Measurements from ENCODE around the gene FAM168A.
A peak's percentile ranks its signal among the peaks of the same experiment; 100 is the strongest.

The FAM168A gene

DNA sequence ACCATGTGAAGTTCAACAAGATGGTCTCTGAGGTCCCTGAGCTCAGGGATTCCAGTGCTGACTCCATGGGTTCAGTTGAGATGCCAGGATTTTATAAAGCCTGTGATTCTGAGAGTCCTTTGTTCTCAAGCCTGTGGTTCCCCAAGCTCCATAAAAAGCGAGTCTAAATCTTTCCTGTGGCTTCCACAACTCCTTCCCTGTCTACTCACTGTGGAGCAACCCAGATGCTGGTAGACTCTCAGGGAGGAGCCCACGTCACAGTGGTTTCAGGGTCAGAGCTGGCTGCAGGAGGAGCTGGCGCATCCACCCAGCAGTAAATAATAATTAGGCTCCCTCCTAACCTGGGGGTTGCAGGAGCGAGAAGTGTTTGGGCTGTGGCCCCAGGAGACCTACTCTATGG is 223.8 kb downstream of the FAM168A start:
- FAIRE-seq (no peak), DNase-seq (ENCODE audit: insufficient read length, low spot score) (no peak)
- no peak for TF ChIP-seq POLR2A (IDR thresholded peaks at IDR 0.05; ENCODE audit: low read depth, low read length)

DNA sequence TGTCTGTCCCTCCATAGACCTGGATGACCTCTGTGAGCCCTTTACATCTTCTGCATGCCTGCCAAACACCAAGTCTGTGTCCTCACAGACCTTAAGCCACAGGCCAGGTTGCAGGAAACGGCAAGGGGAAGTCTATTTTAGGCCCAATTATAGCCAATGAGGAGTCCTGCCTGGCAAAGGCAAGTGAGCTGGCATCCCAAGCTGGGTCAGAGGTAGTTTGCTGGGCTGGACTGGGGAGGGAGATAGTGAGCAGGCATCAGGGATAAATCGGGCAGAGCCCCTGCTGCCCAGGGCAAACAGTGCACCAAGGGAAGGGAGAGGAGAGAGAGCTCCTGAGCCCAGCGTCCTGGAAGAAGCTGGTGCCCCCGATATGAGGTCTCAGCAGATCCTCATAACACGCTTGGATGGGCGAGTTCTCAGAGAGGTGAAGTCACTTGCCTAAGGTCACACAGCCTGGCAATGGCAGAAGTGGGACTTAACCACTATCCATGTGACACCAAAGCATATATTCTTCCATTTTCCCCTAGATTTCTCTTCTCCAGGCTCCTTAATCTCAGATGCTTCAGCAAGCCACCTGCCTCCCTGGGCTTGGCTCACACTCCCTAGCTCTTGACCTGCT is 225.4 kb downstream of the FAM168A start:
- no peak for FAIRE-seq
- peak; percentile 72 for DNase-seq (ENCODE audit: insufficient read length, low spot score)

DNA sequence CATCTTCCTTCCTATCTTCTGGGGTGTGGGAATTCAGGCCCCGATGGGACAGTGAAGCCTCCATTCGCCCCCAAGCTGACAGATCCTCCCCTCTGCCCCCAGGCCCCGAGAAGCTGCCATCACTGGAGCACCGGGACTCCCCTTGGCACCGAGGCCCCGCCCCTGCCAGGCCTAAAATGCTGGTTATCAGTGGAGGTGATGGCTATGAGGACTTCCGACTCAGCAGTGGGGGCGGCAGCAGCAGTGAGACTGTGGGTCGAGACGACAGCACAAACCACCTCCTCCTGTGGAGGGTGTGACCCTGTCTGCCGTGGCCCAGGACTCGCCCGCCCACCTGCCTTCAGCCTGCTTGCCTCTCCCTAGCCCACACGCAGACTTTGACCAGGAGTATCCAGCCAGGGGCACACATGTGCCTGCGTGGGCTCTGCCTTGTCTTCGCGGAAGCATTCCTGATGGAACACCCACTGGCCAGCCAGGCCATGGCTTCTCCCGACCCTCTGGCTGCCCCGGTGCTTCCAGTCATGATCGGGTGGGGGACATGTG is 230.4 kb downstream of the FAM168A start:
- no peak for TF ChIP-seq POLR2A (IDR thresholded peaks at IDR 0.05; ENCODE audit: low read depth, low read length)
- FAIRE-seq (no peak), DNase-seq (ENCODE audit: insufficient read length, low spot score) (no peak)

More for the DNA sequence above, 225.4 kb downstream of the FAM168A start:
- no peak for TF ChIP-seq POLR2A (IDR thresholded peaks at IDR 0.05; ENCODE audit: low read depth, low read length)

DNA sequence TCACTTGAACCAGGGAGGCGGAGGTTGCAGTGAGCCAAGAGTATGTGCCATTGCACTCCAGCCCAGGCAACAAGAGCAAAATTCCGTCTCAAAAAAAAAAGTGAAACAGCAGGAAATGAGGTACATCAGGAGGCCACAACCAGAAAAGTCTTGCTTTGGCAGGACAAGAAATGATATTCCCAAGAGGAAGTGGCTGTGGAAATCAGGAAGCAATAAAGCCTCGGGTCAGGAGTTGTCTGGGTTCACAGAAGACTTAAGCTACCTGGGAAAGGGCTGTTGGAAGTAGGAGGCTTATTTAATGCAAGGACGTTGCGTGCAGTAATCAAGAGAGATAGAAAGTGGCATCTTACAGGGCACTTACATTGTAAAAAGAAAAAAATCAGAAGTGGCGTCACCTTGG is 231.0 kb downstream of the FAM168A start:
- no peak for DNase-seq (ENCODE audit: insufficient read length, low spot score)
- TF ChIP-seq POLR2A (IDR thresholded peaks at IDR 0.05; ENCODE audit: low read depth, low read length): no peak
- FAIRE-seq: no peak

DNA sequence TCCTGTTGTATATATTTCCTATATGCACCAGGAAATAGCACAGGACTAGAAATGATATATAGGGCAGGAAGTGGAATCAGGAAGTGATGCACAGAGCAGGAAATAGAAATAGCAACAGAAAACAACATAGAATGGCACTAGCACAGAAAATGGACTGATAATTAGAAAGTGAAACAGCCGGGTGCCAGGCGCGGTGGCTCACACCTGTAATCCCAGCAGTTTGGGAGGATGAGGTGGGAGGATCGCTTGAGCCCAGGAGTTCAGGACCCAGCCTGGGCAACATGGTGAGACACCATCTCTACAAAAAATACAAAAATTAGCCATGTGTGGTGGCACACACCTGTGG is 231.7 kb downstream of the FAM168A start:
- FAIRE-seq (no peak), DNase-seq (ENCODE audit: insufficient read length, low spot score) (no peak)
- no peak for TF ChIP-seq POLR2A (IDR thresholded peaks at IDR 0.05; ENCODE audit: low read depth, low read length)

DNA sequence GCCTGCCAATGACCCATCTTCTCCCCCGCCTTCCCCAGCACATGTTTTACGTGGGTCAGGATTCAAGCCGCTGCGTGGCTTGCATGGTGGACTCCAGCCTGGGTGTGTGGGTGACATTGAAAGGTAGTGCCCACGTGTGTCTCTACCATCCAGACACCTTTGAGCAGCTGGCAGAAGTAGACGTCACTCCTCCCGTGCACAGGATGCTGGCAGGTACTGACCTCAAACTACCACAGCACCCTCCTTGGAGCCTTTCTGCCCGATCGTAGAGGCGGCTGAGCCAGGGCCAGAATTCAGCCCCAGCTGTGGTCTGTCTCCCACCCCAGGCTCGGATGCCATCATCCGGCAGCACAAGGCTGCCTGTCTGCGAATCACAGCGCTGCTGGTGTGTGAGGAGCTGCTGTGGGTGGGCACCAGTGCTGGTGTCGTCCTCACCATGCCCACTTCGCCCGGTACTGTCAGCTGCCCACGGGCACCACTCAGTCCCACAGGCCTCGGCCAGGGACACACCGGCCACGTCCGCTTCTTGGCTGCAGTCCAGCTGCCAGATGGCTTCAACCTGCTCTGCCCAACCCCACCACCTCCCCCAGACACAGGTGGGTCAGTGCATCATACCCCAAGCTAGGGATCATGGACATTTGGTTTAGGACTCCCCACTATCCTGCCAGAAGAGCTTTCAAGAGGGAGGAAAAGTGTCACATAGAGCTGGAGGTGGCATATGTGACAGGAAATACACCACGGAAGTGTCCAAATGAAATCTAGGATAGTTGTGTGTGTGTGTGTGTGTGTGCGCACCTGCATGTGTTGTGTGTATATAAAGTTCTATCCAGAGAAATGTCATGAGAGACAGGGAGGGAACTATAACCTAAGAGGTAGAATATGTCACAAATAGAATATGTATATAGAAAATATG is 232.3 kb downstream of the FAM168A start:
- TF ChIP-seq POLR2A (IDR thresholded peaks at IDR 0.05; ENCODE audit: low read depth, low read length): no peak
- DNase-seq (ENCODE audit: insufficient read length, low spot score): no peak
- no peak for FAIRE-seq

DNA sequence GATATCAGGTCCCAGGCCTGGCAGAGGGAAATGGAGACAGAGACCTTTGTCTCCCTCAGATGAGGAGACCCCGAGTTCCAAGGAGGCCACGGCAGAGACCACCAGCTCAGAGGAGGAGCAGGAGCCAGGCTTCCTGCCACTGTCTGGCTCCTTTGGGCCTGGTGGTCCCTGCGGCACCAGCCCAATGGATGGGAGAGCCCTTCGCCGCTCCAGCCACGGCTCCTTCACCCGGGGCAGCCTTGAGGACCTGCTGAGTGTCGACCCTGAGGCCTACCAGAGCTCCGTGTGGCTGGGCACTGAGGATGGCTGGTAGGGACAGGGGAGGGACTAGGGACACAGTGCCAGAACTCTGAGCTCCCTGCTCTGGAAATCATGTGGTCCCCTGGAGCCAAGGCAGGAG is 234.8 kb downstream of the FAM168A start:
- DNase-seq (ENCODE audit: insufficient read length, low spot score): no peak
- FAIRE-seq: no peak
- TF ChIP-seq POLR2A (IDR thresholded peaks at IDR 0.05; ENCODE audit: low read depth, low read length): no peak

DNA sequence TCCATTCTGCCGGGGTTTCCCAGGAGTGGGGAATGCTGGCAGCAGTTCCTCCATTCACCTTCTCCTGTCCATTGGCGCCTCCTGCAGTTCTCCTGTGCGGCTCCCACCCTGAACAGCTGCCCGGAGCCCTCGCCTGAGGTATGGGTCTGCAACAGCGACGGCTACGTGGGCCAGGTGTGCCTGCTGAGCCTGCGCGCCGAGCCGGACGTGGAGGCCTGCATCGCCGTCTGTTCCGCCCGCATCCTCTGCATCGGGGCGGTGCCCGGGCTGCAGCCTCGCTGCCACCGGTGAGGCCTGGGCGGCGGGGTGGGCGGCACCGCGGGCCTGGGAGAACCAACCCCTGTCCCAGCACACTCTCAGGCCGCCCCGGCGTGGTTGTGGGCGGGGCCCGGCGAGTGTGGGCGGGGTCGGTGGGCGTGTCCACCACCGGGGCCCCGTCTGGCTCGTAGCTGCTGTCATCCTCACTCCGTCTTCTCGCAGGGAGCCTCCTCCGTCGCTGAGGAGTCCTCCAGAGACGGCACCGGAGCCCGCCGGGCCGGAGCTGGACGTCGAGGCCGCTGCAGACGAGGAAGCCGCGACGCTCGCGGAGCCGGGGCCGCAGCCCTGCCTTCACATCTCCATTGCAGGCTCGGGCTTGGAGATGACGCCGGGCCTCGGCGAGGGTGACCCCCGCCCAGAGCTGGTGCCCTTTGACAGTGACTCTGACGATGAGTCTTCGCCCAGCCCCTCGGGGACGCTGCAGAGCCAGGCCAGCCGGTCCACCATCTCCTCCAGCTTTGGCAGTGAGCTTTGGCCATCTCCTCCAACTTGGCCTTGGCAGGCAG is 235.7 kb downstream of the FAM168A start:
- TF ChIP-seq POLR2A (IDR thresholded peaks at IDR 0.05; ENCODE audit: low read depth, low read length): no peak
- FAIRE-seq (no peak), DNase-seq (ENCODE audit: insufficient read length, low spot score) (no peak)

DNA sequence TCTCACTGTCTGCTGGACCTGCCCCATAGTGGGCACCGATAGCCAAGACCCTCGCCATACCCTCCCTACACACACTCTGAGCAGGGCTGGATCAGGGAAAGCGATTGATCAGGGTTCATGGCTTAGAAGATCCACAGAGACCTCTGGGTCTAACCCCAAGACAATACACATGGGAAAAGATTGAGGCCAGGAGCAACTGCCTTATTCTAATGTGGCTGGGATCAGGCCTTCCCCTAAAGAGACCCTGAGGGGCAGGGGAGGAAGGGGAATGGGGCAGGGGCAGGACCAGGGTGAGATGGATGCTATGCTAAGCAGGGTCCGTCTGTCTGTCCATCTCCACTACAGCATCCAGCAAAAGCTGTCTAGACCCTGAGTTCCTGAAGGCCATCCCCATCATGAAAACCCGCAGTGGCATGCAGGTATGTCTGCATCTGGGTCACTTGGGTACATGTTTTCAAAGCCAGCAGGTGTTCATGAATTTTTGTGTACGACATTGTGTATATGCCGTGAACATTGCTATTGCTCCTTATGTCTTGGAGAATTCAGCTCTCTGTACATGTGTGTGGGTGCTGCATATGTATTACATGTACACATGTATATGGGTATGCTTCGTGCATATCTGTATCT is 237.1 kb downstream of the FAM168A start:
- FAIRE-seq (no peak), DNase-seq (ENCODE audit: insufficient read length, low spot score) (no peak)
- no peak for TF ChIP-seq POLR2A (IDR thresholded peaks at IDR 0.05; ENCODE audit: low read depth, low read length)

DNA sequence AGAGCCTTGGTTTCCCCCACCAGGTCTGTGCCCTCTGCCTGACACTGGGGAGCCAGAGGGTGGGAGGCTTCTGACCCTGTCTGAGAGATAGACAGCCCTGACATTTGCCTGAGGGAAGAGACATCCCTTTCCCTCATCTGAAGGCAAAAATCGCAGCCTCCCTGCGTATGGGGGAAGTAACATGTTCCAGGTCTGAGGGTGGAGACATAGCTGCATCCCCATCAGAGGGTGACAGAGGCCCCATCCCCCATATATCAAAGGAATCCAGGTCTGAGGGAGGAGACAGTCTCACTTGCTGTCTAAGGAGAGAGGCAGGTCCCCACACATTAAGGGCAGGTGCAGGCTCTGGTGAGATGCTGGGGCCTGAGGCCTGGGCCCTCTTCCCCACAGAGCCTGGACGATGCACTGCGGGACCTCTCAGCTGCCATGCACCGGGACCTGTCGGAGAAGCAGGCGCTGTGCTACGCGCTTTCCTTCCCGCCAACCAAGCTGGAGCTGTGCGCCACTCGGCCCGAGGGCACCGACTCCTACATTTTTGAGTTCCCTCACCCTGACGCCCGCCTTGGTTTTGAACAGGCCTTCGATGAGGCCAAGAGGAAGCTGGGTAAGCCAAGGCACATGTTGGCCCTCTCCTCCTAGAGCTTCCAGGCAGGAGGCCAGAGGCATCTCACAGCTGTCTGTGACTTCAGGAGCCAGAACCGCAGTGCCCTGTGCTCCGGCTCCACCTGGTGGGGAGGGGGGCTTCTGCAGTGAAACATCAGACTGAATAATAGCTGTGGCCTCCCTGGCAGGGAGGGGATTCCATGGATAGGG is 237.8 kb downstream of the FAM168A start:
- DNase-seq (ENCODE audit: insufficient read length, low spot score): no peak
- no peak for FAIRE-seq
- no peak for TF ChIP-seq POLR2A (IDR thresholded peaks at IDR 0.05; ENCODE audit: low read depth, low read length)

DNA sequence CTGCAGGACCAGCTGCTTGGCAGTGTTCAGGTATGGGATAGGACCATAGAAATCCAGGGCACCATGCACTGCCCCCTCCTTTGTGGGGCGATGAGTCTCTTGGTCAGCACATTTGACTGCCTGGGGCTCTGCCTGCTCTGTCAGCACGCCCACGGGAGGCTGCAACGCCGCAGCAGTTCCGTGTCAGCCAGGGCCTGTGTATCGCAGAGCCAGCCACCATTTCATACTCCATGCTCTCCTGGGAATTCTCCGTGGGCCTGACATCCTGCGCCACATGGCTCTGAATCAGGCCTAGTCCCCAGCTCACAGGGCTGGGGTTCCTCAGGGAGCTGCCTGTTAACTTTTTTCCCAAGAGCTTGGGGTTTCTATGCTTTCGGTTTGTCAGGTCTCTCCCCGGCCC is 238.6 kb downstream of the FAM168A start:
- FAIRE-seq: no peak
- DNase-seq (ENCODE audit: insufficient read length, low spot score): no peak

DNA sequence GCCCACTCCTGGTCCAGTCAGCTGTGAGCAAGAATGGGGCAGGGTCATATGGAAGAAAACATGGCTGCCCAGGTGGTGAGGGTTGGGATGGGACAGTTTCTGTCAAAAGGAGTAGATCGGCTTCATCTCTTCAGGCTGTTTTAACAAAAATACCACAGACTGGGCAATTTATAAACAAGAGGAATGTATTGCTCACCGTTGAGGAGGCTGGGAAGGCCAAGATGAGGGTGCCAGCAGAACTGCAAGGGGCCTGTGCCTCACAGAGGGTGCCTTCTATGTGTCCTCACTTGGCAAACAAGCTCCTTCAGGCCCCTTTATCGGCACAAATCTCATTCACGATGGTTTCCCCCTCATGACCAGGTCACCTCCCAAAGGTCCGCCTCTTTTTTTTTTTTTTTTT is 239.8 kb downstream of the FAM168A start:
- DNase-seq (ENCODE audit: insufficient read length, low spot score) (no peak), FAIRE-seq (no peak)
- TF ChIP-seq POLR2A (IDR thresholded peaks at IDR 0.05; ENCODE audit: low read depth, low read length): no peak

More for the DNA sequence above, 238.6 kb downstream of the FAM168A start:
- TF ChIP-seq POLR2A (IDR thresholded peaks at IDR 0.05; ENCODE audit: low read depth, low read length): no peak

Measured in H54 (cell line).